SK-N-DZ (cell line): ENCODE measurements around the gene NRN1L.

Experiments
- DNase-seq: peaks from one replicate; pipeline ENCODE4 v3.0.0-alpha.2; 2015; ENCODE audit warnings: low spot score
- small RNA-seq, 2 experiments: library from RNA; depleted of rRNA; stranded (forward); fragments of <200 nt; gene quantifications; one replicate each; pipeline ENCODE3, GENCODE V24; 2014

NRN1L gene

DNA sequence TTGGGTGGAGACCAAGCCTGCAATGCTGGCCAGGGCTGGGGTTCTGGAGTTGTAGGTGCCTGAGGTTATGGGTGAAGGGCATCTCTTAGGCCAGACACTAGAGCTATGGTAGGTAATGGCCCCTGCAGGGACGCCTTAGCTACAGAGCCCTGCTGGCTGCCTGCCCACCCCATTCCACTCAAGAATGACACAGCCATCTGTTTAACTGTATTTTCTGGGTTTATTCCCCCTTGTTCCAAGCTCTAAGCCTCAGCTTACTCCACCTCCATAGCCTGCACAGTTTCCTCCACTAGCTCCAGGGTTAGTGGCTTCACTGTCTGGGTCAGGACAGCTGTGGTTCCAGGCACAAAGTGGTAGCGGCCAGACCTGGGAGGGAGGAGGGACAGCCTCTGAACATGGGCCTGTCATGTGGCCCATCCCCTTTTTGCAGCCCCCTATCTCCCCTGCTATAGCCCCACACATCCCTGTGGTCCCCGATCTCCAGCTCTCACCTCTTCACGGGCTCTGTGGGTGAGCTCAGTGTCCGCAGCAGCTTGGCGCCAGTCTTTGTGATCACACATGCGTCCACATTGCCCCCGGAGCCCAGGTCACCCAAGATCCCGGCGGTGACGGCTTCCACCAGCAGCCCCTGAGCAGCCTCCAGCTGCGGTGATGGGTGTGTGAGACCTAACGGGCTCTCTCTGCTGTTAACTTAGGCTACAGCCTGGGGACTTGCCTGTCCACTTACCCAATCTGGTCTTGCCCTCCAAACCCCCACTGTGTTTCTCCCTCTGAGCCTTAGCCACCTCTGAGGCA, 49.8 kb downstream of the NRN1L start:
- no peak for DNase-seq

DNA sequence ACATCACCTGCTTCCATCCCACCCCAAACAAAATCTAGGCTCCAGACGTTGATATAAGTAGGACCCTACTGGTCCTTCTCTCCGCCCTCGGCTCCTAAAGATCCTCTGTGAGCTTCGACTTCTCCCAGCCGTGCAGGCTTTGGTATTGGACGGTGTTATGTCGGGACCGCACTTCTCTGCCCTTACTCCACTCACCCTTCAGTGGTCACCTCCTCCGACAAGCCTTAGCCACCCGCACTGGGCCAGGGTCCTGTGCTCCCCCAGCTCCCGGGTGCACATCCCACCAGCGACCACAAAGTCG, 50.4 kb downstream of the NRN1L start:
- no peak for DNase-seq

DNA sequence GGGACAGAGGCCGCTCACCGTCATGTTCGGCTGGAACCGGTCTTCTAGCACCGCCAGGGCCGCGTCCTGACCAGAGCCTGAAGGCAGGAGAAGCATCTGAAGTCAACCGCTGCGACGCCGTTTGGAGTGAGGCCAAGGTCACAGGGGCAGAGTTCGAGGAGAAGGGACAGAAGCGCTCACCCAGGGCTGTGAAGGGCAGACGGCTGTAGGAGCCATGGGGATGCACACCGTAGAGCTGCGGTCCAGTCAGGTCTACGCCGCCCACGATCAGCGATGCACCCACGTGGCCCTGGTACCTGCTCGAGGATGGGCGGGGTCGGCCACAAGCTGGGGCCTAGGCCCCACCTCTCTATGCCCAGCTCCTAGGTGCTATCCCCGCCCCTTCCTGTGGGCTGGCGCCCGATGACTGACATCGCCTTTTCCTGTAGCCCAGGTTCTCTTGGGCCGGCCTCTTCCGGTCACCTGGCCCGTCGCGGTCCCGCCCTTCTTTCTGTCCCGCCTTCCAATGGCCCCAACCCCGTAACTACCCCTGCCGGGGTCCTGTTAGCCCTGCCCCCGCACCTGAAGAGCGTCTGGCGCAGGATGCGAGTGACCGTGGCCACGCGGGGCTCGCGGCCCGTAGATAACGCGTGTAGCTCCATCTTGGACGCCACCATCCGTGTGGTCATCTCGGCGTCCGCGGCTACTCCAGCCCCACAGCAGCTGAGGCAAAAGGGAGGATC, 50.9 kb downstream of the NRN1L start:
- DNase-seq, result peak; percentile 96

Small RNA genes lying within 50 kb of the gene (small RNA-seq; reads per million reads assigned to genes)
- gene AC040162.2 (0 reads per million in 2 experiments), gene NRN1L (0 reads per million in 2 experiments)
